Liver (tissue), 9 donors: ENCODE data around the gene RBBP5. TPM values are rescaled to one million over a fixed set of nuclear protein-coding genes. Genes with fewer than 3 reads are reported as not detected.

Experiments used
- DNase-seq: peaks from one replicate; pipeline ENCODE4 v3.0.0-alpha.2; 2017; ENCODE audit warnings: low spot score
- H3K27ac ChIP-seq, 2 donors: one replicate each; pipeline ENCODE4 v1.7.0; 2013; ENCODE audit warnings: inconsistent platforms in 2 of 2, low read length in 2 of 2, control low read depth in 1 of 2, low read depth in 1 of 2, mild to moderate bottlenecking in 1 of 2
- H3K27me3 ChIP-seq, 4 donors: one replicate each; pipeline versions ENCODE4 v1.6.1 to v1.7.0; 2013; ENCODE audit warnings: low read length in 3 of 4, inconsistent platforms in 1 of 4, mild to moderate bottlenecking in 1 of 4, moderate library complexity in 1 of 4; ENCODE audit not compliant: control insufficient read depth in 4 of 4, insufficient read depth in 4 of 4
- H3K36me3 ChIP-seq, 4 donors: one replicate each; pipeline versions ENCODE4 v1.6.1 to v1.7.0; 2013; ENCODE audit warnings: low read length in 3 of 4, mild to moderate bottlenecking in 3 of 4, low read depth in 1 of 4, moderate library complexity in 1 of 4; ENCODE audit not compliant: control insufficient read depth in 4 of 4, insufficient read depth in 3 of 4
- H3K4me1 ChIP-seq, 4 donors: one replicate each; pipeline versions ENCODE4 v1.6.1 to v1.7.0; 2013; ENCODE audit warnings: low read length in 3 of 4, mild to moderate bottlenecking in 3 of 4, moderate library complexity in 1 of 4; ENCODE audit not compliant: control insufficient read depth in 4 of 4, insufficient read depth in 4 of 4
- H3K4me3 ChIP-seq, 3 donors: one replicate each; pipeline versions ENCODE4 v1.6.1 to v1.7.0; 2013; ENCODE audit warnings: low read length in 3 of 3, control low read depth in 1 of 3, low read depth in 1 of 3, mild to moderate bottlenecking in 1 of 3
- H3K9ac ChIP-seq, 2 donors: one replicate each; pipeline ENCODE4 v1.7.0; 2013; ENCODE audit warnings: low read length in 2 of 2, mild to moderate bottlenecking in 2 of 2, moderate library complexity in 2 of 2, control low read depth in 1 of 2, low read depth in 1 of 2
- H3K9me3 ChIP-seq, 4 donors: one replicate each; pipeline versions ENCODE4 v1.6.1 to v1.7.0; 2013; ENCODE audit warnings: low read length in 3 of 4; ENCODE audit not compliant: control insufficient read depth in 4 of 4
- EGR1 ChIP-seq, 2 donors: IDR thresholded peaks; 2 replicates each; pipeline ENCODE4 v1.6.1; 2016 to 2018; ENCODE audit warnings: antibody characterized with exemption in 2 of 2, low read depth in 2 of 2
- FOXA1 ChIP-seq: IDR thresholded peaks from 2 replicates; pipeline ENCODE4 v1.6.1; 2016; ENCODE audit warnings: antibody characterized with exemption
- FOXA2 ChIP-seq: IDR thresholded peaks from 2 replicates; pipeline ENCODE4 v1.6.1; 2016; ENCODE audit warnings: antibody characterized with exemption
- GABPA ChIP-seq, 2 donors: IDR thresholded peaks in 1 of 2; conservative IDR thresholded peaks in 1 of 2; 2 replicates each; pipeline ENCODE4 v1.6.1; 2016; ENCODE audit warnings: antibody characterized with exemption in 2 of 2, mild to moderate bottlenecking in 1 of 2, moderate library complexity in 1 of 2
- HNF4A ChIP-seq, 2 donors: conservative IDR thresholded peaks; 2 replicates each; pipeline ENCODE4 v1.6.1; 2016; ENCODE audit warnings: antibody characterized with exemption in 2 of 2, mild to moderate bottlenecking in 2 of 2
- HNF4G ChIP-seq: IDR thresholded peaks from 2 replicates; pipeline ENCODE4 v1.6.1; 2016; ENCODE audit warnings: antibody characterized with exemption
- JUND ChIP-seq, 2 donors: IDR thresholded peaks; 2 replicates each; pipeline ENCODE4 v1.6.1; 2016; ENCODE audit warnings: antibody characterized with exemption in 2 of 2
- NR2F2 ChIP-seq: IDR thresholded peaks from 2 replicates; pipeline ENCODE4 v1.6.1; 2016; ENCODE audit warnings: antibody characterized with exemption
- RAD21 ChIP-seq, 2 donors: IDR thresholded peaks; 2 replicates each; pipeline ENCODE4 v1.6.1; 2016; ENCODE audit warnings: antibody characterized with exemption in 2 of 2, mild to moderate bottlenecking in 2 of 2
- RXRA ChIP-seq, 2 donors: IDR thresholded peaks; 2 replicates each; pipeline ENCODE4 v1.6.1; 2017 to 2018; ENCODE audit warnings: antibody characterized with exemption in 2 of 2, mild to moderate bottlenecking in 1 of 2
- SP1 ChIP-seq: IDR thresholded peaks from 2 replicates; pipeline ENCODE4 v1.6.1; 2018; ENCODE audit warnings: antibody characterized with exemption, mild to moderate bottlenecking
- TAF1 ChIP-seq: conservative IDR thresholded peaks from 2 replicates; pipeline ENCODE4 v1.6.1; 2016; ENCODE audit warnings: antibody characterized with exemption, mild to moderate bottlenecking
- YY1 ChIP-seq: IDR thresholded peaks from 2 replicates; pipeline ENCODE4 v1.6.1; 2016; ENCODE audit warnings: antibody characterized with exemption, mild to moderate bottlenecking
- WGBS: extraction: QIAGEN DNeasy Blood & Tissue Kit; methylation state at CpG from one replicate; pipeline ENCODE4 v1.1.7; 2013; 5-methylcytosine and 5-hydroxymethylcytosine counted together
- polyA plus RNA-seq, 2 donors: library from polyadenylated mRNA; stranded (reverse) in 1 of 2; unstranded in 1 of 2; fragments of 200-250 nt in 1 of 2; fragments of >200 nt in 1 of 2; fragmentation: Nextera tagmentation in 1 of 2; extraction: Ambion mirVana in 1 of 2; gene quantifications; one replicate each; pipeline versions ENCODE4 v1.2.1 to v1.2.3, GENCODE V29; 2013 to 2015
- total RNA-seq, 2 donors: library from RNA; depleted of rRNA; stranded (reverse); fragments of >200 nt; gene quantifications; one replicate each; pipeline ENCODE4 v1.2.3, GENCODE V29; 2014
- TF ChIP-seq, protein P1 (sequence below): IDR thresholded peaks from 2 replicates; pipeline ENCODE4 v1.6.1; 2016; ENCODE audit warnings: antibody characterized with exemption
- TF ChIP-seq, protein P2 (sequence below): IDR thresholded peaks from 2 replicates; pipeline ENCODE4 v1.6.1; 2016; ENCODE audit warnings: antibody characterized with exemption, mild to moderate bottlenecking
- TF ChIP-seq, protein P3 (sequence below): IDR thresholded peaks from 2 replicates; pipeline ENCODE4 v1.6.1; 2016; ENCODE audit warnings: antibody characterized with exemption
- TF ChIP-seq, protein P4 (sequence below): fragments of 150-350 bp; IDR thresholded peaks from 2 replicates; pipeline ENCODE4 v1.5.1; 2017; ENCODE audit warnings: improper control_type of control experiment, low read depth, low read length; ENCODE audit not compliant: missing input control
- TF ChIP-seq, protein P5 (sequence below): IDR thresholded peaks from 2 replicates; pipeline ENCODE4 v1.6.1; 2016; ENCODE audit warnings: antibody characterized with exemption
- donor health status: healthy.
- donor health status: healthy.
- donor health status: healthy.
- donor health status: healthy.
- donor health status: healthy.

RBBP5 gene
- total and polyA plus RNA-seq, 4 donors = 4.6 to 12.0 (median 8.5) TPM

DNA sequence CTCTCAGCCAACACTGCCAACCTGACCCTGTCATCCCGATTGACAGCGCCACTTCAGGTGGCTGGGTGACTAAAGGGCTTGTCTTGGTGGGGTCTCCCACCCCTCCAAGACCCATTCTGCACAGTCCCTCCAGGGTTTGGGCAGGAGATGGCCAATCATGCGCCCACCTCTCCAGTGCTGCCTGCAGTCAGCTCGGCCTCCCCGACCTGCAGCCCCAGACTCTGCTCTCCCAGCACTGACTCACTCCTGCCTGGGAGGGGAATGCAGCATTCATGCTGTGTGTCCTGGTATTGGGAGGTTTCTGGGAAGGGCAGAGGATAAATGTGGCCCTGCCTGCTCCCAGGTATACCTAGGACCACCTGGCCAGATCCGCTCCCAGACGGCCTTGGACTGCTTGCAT, 47.3 kb downstream of the RBBP5 start:
- TF ChIP-seq, protein P1, sequence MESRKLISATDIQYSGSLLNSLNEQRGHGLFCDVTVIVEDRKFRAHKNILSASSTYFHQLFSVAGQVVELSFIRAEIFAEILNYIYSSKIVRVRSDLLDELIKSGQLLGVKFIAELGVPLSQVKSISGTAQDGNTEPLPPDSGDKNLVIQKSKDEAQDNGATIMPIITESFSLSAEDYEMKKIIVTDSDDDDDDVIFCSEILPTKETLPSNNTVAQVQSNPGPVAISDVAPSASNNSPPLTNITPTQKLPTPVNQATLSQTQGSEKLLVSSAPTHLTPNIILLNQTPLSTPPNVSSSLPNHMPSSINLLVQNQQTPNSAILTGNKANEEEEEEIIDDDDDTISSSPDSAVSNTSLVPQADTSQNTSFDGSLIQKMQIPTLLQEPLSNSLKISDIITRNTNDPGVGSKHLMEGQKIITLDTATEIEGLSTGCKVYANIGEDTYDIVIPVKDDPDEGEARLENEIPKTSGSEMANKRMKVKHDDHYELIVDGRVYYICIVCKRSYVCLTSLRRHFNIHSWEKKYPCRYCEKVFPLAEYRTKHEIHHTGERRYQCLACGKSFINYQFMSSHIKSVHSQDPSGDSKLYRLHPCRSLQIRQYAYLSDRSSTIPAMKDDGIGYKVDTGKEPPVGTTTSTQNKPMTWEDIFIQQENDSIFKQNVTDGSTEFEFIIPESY = no peak
- TF ChIP-seq HNF4G = no peak
- TF ChIP-seq, protein P2, sequence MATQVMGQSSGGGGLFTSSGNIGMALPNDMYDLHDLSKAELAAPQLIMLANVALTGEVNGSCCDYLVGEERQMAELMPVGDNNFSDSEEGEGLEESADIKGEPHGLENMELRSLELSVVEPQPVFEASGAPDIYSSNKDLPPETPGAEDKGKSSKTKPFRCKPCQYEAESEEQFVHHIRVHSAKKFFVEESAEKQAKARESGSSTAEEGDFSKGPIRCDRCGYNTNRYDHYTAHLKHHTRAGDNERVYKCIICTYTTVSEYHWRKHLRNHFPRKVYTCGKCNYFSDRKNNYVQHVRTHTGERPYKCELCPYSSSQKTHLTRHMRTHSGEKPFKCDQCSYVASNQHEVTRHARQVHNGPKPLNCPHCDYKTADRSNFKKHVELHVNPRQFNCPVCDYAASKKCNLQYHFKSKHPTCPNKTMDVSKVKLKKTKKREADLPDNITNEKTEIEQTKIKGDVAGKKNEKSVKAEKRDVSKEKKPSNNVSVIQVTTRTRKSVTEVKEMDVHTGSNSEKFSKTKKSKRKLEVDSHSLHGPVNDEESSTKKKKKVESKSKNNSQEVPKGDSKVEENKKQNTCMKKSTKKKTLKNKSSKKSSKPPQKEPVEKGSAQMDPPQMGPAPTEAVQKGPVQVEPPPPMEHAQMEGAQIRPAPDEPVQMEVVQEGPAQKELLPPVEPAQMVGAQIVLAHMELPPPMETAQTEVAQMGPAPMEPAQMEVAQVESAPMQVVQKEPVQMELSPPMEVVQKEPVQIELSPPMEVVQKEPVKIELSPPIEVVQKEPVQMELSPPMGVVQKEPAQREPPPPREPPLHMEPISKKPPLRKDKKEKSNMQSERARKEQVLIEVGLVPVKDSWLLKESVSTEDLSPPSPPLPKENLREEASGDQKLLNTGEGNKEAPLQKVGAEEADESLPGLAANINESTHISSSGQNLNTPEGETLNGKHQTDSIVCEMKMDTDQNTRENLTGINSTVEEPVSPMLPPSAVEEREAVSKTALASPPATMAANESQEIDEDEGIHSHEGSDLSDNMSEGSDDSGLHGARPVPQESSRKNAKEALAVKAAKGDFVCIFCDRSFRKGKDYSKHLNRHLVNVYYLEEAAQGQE = no peak
- no peak for TF ChIP-seq HNF4A (conservative IDR thresholded peaks at IDR 0.05)
- no peak for TF ChIP-seq YY1
- TF ChIP-seq, protein P3, sequence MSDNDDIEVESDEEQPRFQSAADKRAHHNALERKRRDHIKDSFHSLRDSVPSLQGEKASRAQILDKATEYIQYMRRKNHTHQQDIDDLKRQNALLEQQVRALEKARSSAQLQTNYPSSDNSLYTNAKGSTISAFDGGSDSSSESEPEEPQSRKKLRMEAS = no peak
- TF ChIP-seq FOXA1 = no peak
- no peak for TF ChIP-seq JUND (IDR thresholded peaks at IDR 0.05)
- TF ChIP-seq FOXA2 = no peak
- TF ChIP-seq, protein P4, sequence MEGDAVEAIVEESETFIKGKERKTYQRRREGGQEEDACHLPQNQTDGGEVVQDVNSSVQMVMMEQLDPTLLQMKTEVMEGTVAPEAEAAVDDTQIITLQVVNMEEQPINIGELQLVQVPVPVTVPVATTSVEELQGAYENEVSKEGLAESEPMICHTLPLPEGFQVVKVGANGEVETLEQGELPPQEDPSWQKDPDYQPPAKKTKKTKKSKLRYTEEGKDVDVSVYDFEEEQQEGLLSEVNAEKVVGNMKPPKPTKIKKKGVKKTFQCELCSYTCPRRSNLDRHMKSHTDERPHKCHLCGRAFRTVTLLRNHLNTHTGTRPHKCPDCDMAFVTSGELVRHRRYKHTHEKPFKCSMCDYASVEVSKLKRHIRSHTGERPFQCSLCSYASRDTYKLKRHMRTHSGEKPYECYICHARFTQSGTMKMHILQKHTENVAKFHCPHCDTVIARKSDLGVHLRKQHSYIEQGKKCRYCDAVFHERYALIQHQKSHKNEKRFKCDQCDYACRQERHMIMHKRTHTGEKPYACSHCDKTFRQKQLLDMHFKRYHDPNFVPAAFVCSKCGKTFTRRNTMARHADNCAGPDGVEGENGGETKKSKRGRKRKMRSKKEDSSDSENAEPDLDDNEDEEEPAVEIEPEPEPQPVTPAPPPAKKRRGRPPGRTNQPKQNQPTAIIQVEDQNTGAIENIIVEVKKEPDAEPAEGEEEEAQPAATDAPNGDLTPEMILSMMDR = no peak
- TF ChIP-seq EGR1 (IDR thresholded peaks at IDR 0.05; ENCODE audit: low read depth in 2 of 2) = no peak
- TF ChIP-seq GABPA (IDR thresholded peaks at IDR 0.05 in 1 of 2, conservative IDR thresholded peaks at IDR 0.05 in 1 of 2) = no peak
- no peak for TF ChIP-seq SP1
- TF ChIP-seq NR2F2 = no peak
- TF ChIP-seq RAD21 (IDR thresholded peaks at IDR 0.05) = no peak
- TF ChIP-seq, protein P5, sequence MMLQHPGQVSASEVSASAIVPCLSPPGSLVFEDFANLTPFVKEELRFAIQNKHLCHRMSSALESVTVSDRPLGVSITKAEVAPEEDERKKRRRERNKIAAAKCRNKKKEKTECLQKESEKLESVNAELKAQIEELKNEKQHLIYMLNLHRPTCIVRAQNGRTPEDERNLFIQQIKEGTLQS = no peak
- no peak for TF ChIP-seq TAF1
- TF ChIP-seq RXRA (IDR thresholded peaks at IDR 0.05) = no peak
- Histone ChIP-seq H3K9ac (no peak overlapping the region), H3K4me1 (no peaks in the 10 kb centered on the region), H3K27me3 (no peaks in the 10 kb centered on the region), H3K36me3 (no peaks in the 10 kb centered on the region), H3K9me3 (no peaks in the 10 kb centered on the region), H3K27ac (no peak overlapping the region), H3K4me3 (no peak overlapping the region)
- 92% methylated on average over 7 of the region's 7 CpGs for WGBS
- DNase-seq = no peak
